T-cell (primary cell): ENCODE results near the gene CYP4F12. TPM values are rescaled to one million over a fixed set of nuclear protein-coding genes. Genes with fewer than 3 reads are reported as not detected.

Experiments used
- ATAC-seq, 4 experiments: fragments of 200-7000 bp in 3 of 4; fragments of 150-1000 bp in 1 of 4; cut with Tn5 transposase; replicated peaks in 1 of 4; 1 replicate in 3 of 4; 2 replicates in 1 of 4; pipeline ENCODE4 v1.10.0; 2021; ENCODE audit warnings: moderate library complexity in 3 of 4, mild to moderate bottlenecking in 2 of 4, moderate number of reproducible peaks in 1 of 4
- CTCF ChIA-PET, 2 donors: fragments of 300-600 bp; sonication (Branson Sonifier 250); formaldehyde crosslinking; loops; one replicate each; lab custom pipeline; 2022; ENCODE audit warnings: antibody characterized with exemption in 2 of 2; lab: Charles Lee
- POLR2A ChIA-PET, 2 donors: fragments of 300-600 bp; sonication (Branson Sonifier 250); formaldehyde crosslinking; loops; one replicate each; lab custom pipeline; 2022; ENCODE audit warnings: antibody characterized with exemption in 2 of 2; lab: Charles Lee
- DNase-seq, 35 experiments: peaks; one replicate each; pipeline versions ENCODE4 v3.0.0 to v3.0.0-alpha.2; 2013 to 2023
- H3K27ac ChIP-seq: one replicate; pipeline ENCODE4 v1.5.1; 2013; ENCODE audit warnings: low read length
- H3K27me3 ChIP-seq, 2 experiments: replicated peaks in 1 of 2; 1 replicate in 1 of 2; 2 replicates in 1 of 2; pipeline versions ENCODE4 v1.6.1 to v1.7.0; 2013; ENCODE audit warnings: low read length in 1 of 2, mixed read lengths in 1 of 2; ENCODE audit not compliant: control insufficient read depth in 2 of 2, insufficient read depth in 2 of 2; ENCODE audit errors: extremely low read depth in 1 of 2
- H3K36me3 ChIP-seq, 2 donors: 1 replicate in 1 of 2; 2 replicates in 1 of 2; pipeline versions ENCODE4 v1.6.1 to v1.7.0; 2013; ENCODE audit warnings: low read length in 1 of 2; ENCODE audit not compliant: control insufficient read depth in 2 of 2, insufficient read depth in 1 of 2; ENCODE audit errors: extremely low read depth in 1 of 2
- H3K4me1 ChIP-seq, 2 experiments: 1 replicate in 1 of 2; 2 replicates in 1 of 2; pipeline versions ENCODE4 v1.6.1 to v1.7.0; 2013; ENCODE audit warnings: low read length in 2 of 2, mixed read lengths in 1 of 2; ENCODE audit not compliant: insufficient read depth in 2 of 2, control insufficient read depth in 1 of 2; ENCODE audit errors: extremely low read depth in 1 of 2
- H3K4me3 ChIP-seq, 2 donors: 1 replicate in 1 of 2; 2 replicates in 1 of 2; pipeline versions ENCODE4 v1.5.1 to v1.7.0; 2013; ENCODE audit warnings: mild to moderate bottlenecking in 2 of 2, low read length in 1 of 2, moderate library complexity in 1 of 2; ENCODE audit not compliant: control insufficient read depth in 1 of 2; ENCODE audit errors: extremely low read depth in 1 of 2
- H3K9me3 ChIP-seq: 2 replicates; pipeline ENCODE4 v1.7.0; 2013
- H3K27ac Mint-ChIP-seq, 2 donors: one replicate each; pipeline ENCODE4 v1.8.0; 2020 to 2021; ENCODE audit warnings: mild to moderate bottlenecking in 2 of 2, mixed read lengths in 2 of 2
- H3K27me3 Mint-ChIP-seq, 2 donors: one replicate each; pipeline ENCODE4 v1.8.0; 2021 to 2022; ENCODE audit warnings: mixed read lengths in 2 of 2
- H3K36me3 Mint-ChIP-seq: one replicate; pipeline ENCODE4 v1.8.0; 2021; ENCODE audit warnings: mixed read lengths
- H3K4me1 Mint-ChIP-seq, 3 donors: one replicate each; pipeline ENCODE4 v1.8.0; 2020 to 2022; ENCODE audit warnings: mixed read lengths in 3 of 3, mild to moderate bottlenecking in 1 of 3
- H3K4me3 Mint-ChIP-seq, 3 donors: one replicate each; pipeline ENCODE4 v1.8.0; 2020 to 2022; ENCODE audit warnings: mild to moderate bottlenecking in 3 of 3, mixed read lengths in 3 of 3, moderate library complexity in 3 of 3
- H3K9me3 Mint-ChIP-seq, 3 donors: one replicate each; pipeline ENCODE4 v1.8.0; 2020 to 2022; ENCODE audit warnings: mixed read lengths in 3 of 3
- WGBS: methylation state at CpG from one replicate; pipeline ENCODE4 v1.1.5; 2013; ENCODE audit warnings: missing lambda C conversion rate; ENCODE audit not compliant: insufficient coverage; 5-methylcytosine and 5-hydroxymethylcytosine counted together
- total RNA-seq, 35 experiments: library from RNA in 6 of 35; stranded (reverse) in 6 of 35; fragments of 120-200 nt in 1 of 35; gene quantifications; one replicate each; pipeline versions ENCODE4 v1.2.1 to v1.2.4 and lab custom pipeline; 2013 to 2026

CYP4F12 gene, protein sequence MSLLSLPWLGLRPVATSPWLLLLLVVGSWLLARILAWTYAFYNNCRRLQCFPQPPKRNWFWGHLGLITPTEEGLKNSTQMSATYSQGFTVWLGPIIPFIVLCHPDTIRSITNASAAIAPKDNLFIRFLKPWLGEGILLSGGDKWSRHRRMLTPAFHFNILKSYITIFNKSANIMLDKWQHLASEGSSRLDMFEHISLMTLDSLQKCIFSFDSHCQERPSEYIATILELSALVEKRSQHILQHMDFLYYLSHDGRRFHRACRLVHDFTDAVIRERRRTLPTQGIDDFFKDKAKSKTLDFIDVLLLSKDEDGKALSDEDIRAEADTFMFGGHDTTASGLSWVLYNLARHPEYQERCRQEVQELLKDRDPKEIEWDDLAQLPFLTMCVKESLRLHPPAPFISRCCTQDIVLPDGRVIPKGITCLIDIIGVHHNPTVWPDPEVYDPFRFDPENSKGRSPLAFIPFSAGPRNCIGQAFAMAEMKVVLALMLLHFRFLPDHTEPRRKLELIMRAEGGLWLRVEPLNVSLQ
- 1 to 10 TPM in 2 of 5 donors, under 1 TPM in 3; 0.13 to 2.4 (median 0.48) TPM for total RNA-seq
- total RNA-seq (2013) = 1.4 TPM
- 0 to 2.1 (median 0.74) reads per million in 29 experiments for total RNA-seq (lab: John Stamatoyannopoulos, UW)

DNA sequence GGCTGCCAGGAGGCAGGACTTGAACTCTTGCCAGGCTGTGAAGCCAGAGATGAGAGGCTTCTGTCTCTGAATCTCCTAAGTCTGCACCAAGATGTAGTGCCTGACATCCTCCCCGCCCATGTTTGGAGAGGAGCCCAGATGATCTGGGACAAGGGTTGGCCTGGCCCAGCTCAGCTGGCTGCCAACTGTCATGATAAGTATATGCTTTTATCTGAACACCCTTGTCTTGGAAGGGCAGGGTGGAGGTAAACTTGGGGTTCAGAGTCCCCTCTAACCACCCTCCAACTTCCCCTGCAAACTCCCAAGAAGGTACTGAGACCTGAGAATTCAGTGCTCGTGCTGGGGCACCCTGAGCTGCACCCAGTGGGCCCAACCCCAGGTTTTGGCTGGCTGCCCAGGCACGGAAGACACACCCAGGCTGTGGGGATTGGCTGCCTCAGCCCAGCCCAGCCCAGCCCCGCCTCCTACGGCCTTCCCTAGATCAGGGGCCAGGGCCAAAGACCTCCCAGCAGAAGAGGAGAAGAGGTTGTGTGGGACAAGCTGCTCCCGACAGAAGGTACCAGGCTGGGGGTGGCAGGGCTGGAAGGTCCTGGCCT is at the start of gene CYP4F12:
Gene CYP4F12, plus strand, starts transcription at position 508 of the 596 bp plus-strand sequence. CDS start 443 bp downstream, outside the sequence.
- Histone ChIP-seq H3K27ac (peak within 1 kb of the TSS; percentile 39), H3K27me3 (peaks cover 0 to 17% of the 10 kb centered on the region in 2 experiments), H3K4me1 (peaks cover 0 to 16% of the 10 kb centered on the region in 2 experiments), H3K36me3 (no peaks in the 10 kb centered on the region), H3K4me3 (no peak within 1 kb of the TSS), H3K9me3 (no peaks in the 10 kb centered on the region)
- no peaks in the 10 kb centered on the region for H3K27me3 Mint-ChIP-seq
- H3K4me3 Mint-ChIP-seq = no peak within 1 kb of the TSS
- CTCF ChIA-PET = no interaction called here
- DNase-seq = peak in 17 of 35 experiments; percentile 7 to 41 (median 16)
- H3K9me3 Mint-ChIP-seq = no peaks in the 10 kb centered on the region
- peak; percentile 67 to 77 (median 68) for ATAC-seq
- POLR2A ChIA-PET = no interaction called here
- 51% methylated on average over 5 of the region's 6 CpGs for WGBS
- H3K36me3 Mint-ChIP-seq = no peaks in the 10 kb centered on the region
- peaks cover 10 to 31% (median 27%) of the 10 kb centered on the region in 3 donors for H3K4me1 Mint-ChIP-seq
- H3K27ac Mint-ChIP-seq = peak within 1 kb of the TSS; percentile 79 to 86

DNA sequence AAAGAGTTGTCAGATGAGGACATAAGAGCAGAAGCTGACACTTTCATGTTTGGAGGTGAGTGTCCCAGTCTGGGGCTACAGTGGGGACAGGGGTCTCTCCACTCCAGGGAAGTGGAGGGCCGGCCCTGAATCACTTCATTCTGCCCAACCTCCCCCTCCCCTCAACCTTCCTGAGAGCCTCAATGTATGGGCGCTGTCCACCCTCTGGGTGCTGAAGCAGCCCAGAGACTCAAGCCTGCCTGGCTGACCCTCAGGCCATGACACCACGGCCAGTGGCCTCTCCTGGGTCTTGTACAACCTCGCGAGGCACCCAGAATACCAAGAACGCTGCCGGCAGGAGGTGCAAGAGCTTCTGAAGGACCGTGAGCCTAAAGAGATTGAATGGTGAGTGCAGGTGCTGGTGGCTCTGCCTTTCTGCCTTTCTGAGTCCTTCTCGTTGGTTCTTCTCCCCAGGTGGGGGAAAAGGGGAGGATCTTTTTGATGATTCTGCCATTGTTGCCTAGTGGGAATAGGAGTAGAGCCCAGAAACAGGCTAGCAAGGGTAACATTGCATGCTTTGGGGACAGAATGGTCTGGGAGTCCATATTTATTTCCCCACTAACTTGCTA is 49.1 kb upstream of the CYP4F12 start:
- CTCF ChIA-PET = no interaction called here
- ATAC-seq = no peak
- H3K27me3 Mint-ChIP-seq = peaks cover 40 to 43% of the 10 kb centered on the region in 2 donors

DNA sequence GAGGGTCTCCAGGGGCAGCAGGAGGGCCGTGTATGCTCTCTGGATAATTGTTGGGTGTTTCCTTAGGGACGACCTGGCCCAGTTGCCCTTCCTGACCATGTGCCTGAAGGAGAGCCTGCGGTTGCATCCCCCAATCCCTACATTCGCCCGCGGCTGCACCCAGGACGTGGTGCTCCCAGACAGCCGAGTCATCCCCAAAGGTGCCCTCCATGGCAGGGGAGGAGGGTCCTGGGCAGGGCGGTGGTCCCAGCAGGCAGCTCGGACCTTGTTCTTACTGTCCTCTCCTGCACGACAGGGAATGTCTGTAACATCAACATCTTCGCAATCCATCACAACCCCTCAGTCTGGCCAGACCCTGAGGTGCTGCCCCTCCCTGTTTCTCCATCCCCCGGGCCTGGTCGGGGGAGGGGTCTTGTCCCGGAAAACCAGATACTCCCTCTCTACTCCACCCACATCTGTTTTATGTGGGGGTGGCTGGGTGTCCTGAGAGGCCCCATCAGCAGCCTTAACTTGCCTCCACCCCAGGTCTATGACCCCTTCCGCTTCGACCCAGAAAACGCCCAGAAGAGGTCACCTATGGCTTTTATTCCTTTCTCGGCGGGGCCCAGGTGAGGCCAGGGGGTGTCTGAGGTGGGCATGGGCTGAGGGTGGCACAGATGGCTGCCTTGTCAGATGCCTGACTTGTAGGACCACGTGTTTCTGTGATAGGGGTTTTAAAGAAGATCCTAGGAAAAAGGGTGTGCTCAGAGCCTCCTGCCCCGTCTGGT is 44.5 kb upstream of the CYP4F12 start:
- POLR2A ChIA-PET = no interaction called here
- Histone ChIP-seq H3K27ac (no peak overlapping the region), H3K9me3 (no peaks in the 10 kb centered on the region), H3K27me3 (peaks cover 0 to 24% of the 10 kb centered on the region in 2 experiments), H3K4me1 (peaks cover 0 to 8% of the 10 kb centered on the region in 2 experiments), H3K4me3 (no peak overlapping the region), H3K36me3 (no peaks in the 10 kb centered on the region)
- Mint-ChIP-seq H3K4me3 (peak overlapping the region in 1 of 3 donors; percentile 6), H3K9me3 (no peaks in the 10 kb centered on the region), H3K27me3 (peaks cover 17 to 29% of the 10 kb centered on the region in 2 donors), H3K36me3 (no peaks in the 10 kb centered on the region), H3K4me1 (peaks cover 0 to 7% (median 0%) of the 10 kb centered on the region in 3 donors), H3K27ac (no peak overlapping the region)
- no peak for DNase-seq
- no peak for ATAC-seq
- WGBS = 58% methylated on average over 11 of the region's 22 CpGs
- CTCF ChIA-PET = no interaction called here

More for the DNA sequence above, 49.1 kb upstream of the CYP4F12 start:
- no peaks in the 10 kb centered on the region for H3K9me3 Mint-ChIP-seq
- POLR2A ChIA-PET = no interaction called here
- peak in 1 of 35 experiments; percentile 5 for DNase-seq
- no peak overlapping the region for H3K4me3 ChIP-seq
- H3K9me3 ChIP-seq = no peaks in the 10 kb centered on the region
- peaks cover 0 to 1% of the 10 kb centered on the region in 2 experiments for H3K4me1 ChIP-seq
- 13% methylated on average over 9 of the region's 9 CpGs for WGBS
- peaks cover 0 to 41% of the 10 kb centered on the region in 2 experiments for H3K27me3 ChIP-seq
- no peak overlapping the region for H3K27ac Mint-ChIP-seq
- no peaks in the 10 kb centered on the region for H3K4me1 Mint-ChIP-seq
- H3K36me3 Mint-ChIP-seq = no peaks in the 10 kb centered on the region
- H3K36me3 ChIP-seq = no peaks in the 10 kb centered on the region
- H3K4me3 Mint-ChIP-seq = no peak overlapping the region
- no peak overlapping the region for H3K27ac ChIP-seq

DNA sequence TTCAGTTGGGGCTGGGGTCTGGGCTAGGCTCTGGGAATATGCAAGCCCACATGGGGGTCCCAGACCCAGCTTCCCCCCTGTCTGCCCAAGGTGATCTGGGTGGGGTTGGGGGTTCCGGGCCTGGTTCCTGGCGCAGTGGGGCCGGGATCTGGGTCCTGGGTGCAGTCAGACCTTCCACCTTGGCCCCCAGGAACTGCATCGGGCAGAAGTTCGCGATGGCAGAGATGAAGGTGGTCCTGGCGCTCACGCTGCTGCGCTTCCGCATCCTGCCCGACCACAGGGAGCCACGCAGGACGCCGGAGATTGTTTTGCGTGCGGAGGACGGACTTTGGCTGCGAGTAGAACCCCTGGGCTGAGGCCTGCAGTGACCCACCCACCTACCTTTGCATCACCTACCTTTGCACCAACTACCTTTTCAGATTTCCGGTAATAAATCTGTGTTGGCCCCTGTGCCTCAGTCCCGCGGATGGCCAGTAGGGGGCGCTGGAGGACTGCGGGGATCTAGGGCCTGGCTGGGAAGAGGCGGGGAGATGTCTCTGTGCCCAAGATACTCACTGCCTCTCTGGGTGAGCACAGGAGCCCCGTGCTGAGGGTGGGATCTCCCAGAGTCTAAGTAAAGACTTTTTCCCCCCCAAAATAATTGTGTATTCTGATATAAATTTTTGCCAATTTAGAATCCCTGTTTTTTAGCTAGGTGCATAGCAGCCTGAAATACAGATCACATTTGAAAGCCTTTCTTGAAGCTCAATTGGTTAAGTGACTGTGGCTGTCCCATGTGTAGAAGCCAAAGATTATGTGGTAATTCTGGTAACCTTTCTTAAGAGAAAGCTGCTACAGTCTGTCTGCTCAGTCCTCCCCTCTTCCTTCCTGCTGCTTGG is 43.6 kb upstream of the CYP4F12 start:
- Mint-ChIP-seq H3K4me1 (peaks cover 0 to 9% (median 0%) of the 10 kb centered on the region in 3 donors), H3K9me3 (no peaks in the 10 kb centered on the region), H3K27me3 (peaks cover 14 to 25% of the 10 kb centered on the region in 2 donors), H3K4me3 (peak overlapping the region in 1 of 3 donors; percentile 6), H3K36me3 (no peaks in the 10 kb centered on the region), H3K27ac (no peak overlapping the region)
- Histone ChIP-seq H3K4me1 (peaks cover 0 to 8% of the 10 kb centered on the region in 2 experiments), H3K4me3 (no peak overlapping the region), H3K9me3 (no peaks in the 10 kb centered on the region), H3K27me3 (peaks cover 0 to 18% of the 10 kb centered on the region in 2 experiments), H3K36me3 (no peaks in the 10 kb centered on the region), H3K27ac (no peak overlapping the region)
- ATAC-seq (peak; percentile 93 to 98 (median 96)), DNase-seq (peak; percentile 67 to 96 (median 86))
- 18% methylated on average over 20 of the region's 25 CpGs for whole genome bisulfite sequencing
- ChIA-PET POLR2A (interaction anchor here in 1 of 2 donors (0.6 kb wide), 1 partner anchor 515 kb away, joined by 4 read pairs; no protein-coding TSS in a partner anchor), CTCF (interaction anchor here in 1 of 2 donors (0.7 kb wide), 1 partner anchor 436 kb away, joined by 3 read pairs; no protein-coding TSS in a partner anchor)

DNA sequence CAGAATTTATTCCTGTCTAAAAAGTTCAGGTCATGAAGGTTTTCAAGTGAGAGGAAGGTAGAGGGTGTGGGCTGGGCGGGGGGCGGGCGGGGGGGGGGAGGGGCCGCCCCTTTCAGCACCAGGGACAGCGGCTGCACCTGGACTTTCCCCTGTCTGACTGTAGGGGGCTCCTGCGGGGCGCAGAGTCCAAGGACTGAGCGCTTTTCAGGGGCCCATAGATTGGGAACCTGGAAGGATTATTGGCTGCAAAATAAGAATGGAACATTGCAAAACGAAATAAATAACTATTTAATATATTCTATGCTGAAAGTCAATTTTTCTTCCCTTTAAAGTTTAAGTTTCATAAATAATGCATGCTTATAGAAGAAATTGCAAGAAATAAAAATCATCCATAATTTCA is 41.1 kb upstream of the CYP4F12 start:
- Histone ChIP-seq H3K9me3 (no peaks in the 10 kb centered on the region), H3K36me3 (no peaks in the 10 kb centered on the region), H3K27ac (no peak overlapping the region), H3K4me1 (peaks cover 0 to 8% of the 10 kb centered on the region in 2 experiments), H3K27me3 (peaks cover 0 to 27% of the 10 kb centered on the region in 2 experiments), H3K4me3 (no peak overlapping the region)
- peak in 23 of 35 experiments; percentile 7 to 55 (median 21) for DNase-seq
- Mint-ChIP-seq H3K4me3 (no peak overlapping the region), H3K4me1 (peaks cover 0 to 9% (median 0%) of the 10 kb centered on the region in 3 donors), H3K9me3 (peaks cover 0 to 2% (median 0%) of the 10 kb centered on the region in 3 donors), H3K36me3 (no peaks in the 10 kb centered on the region), H3K27me3 (peaks cover 22 to 29% of the 10 kb centered on the region in 2 donors), H3K27ac (no peak overlapping the region)
- ChIA-PET CTCF (no interaction called here), POLR2A (no interaction called here)
- WGBS = no CpG with 5 or more reads among the region's 9 CpGs
- ATAC-seq = peak in 2 of 4 experiments; percentile 37 to 38
